SU-DHL-6 (cell line): ENCODE results near the gene ACTR8.

Experiments used
- EZH2phosphoT487 ChIP-seq: fragments of 200-600 bp; sonication (generic), shearing (Covaris generic); conservative IDR thresholded peaks from 2 replicates; pipeline ENCODE4 v1.6.1; 2018; ENCODE audit warnings: mild to moderate bottlenecking, antibody characterized with exemption, low read length, moderate library complexity, mixed read lengths
- TF ChIP-seq, protein P1 (sequence below): fragments of 200-600 bp; sonication (generic); IDR thresholded peaks from one replicate; pipeline ENCODE4 v1.5.1; 2017; ENCODE audit warnings: antibody characterized with exemption, mild to moderate bottlenecking, low read length, moderate library complexity; ENCODE audit not compliant: insufficient read depth, poor library complexity, severe bottlenecking

DNA sequence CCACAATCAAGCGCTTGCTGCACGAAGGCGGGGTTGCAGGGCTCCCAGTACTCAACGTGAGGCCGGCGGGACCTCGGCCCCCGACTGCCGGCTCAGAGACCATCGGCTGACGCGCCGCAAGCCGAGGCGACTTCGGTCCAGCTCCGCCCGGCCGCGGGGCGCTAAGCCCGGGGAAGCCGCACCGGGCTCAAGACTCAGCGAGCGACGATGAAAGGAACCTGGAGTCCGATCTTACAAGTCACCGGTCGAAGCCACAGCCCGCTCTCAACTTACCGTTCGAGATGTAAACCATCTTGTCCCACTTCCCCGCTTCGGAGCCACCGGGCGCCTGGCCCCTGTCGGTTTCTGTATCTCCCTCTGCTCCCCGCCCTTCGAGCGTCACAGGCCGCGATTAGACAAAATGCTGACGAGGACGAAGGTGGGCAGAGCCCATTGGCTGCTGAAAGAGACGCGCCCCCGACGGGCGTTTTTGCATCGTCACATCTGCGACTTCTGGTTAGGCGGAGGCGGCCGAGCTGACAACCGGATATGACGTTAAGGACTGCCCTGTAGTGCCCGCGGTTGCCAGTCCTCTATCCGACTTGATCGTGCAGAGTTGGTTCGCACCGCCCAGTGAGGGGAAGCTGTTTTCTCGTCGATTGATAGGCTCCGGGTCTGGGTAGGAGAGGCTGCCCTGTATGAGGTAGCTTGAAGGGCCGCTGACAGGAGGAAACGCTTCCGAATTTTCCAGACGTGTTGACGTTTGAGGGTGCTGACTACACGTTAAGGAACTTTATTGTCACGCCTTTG, 9.7 kb upstream of the ACTR8 start, which contains the start of gene SELENOK:
- TF ChIP-seq, protein P1, sequence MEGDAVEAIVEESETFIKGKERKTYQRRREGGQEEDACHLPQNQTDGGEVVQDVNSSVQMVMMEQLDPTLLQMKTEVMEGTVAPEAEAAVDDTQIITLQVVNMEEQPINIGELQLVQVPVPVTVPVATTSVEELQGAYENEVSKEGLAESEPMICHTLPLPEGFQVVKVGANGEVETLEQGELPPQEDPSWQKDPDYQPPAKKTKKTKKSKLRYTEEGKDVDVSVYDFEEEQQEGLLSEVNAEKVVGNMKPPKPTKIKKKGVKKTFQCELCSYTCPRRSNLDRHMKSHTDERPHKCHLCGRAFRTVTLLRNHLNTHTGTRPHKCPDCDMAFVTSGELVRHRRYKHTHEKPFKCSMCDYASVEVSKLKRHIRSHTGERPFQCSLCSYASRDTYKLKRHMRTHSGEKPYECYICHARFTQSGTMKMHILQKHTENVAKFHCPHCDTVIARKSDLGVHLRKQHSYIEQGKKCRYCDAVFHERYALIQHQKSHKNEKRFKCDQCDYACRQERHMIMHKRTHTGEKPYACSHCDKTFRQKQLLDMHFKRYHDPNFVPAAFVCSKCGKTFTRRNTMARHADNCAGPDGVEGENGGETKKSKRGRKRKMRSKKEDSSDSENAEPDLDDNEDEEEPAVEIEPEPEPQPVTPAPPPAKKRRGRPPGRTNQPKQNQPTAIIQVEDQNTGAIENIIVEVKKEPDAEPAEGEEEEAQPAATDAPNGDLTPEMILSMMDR: no peak
- no peak for TF ChIP-seq EZH2phosphoT487
